Coronary artery (tissue), 2 donors: ENCODE data around the gene CFDP1.

Experiments
- DNase-seq: peaks from one replicate; pipeline ENCODE4 v3.0.0-alpha.2; 2017; ENCODE audit warnings: low spot score
- H3K27ac ChIP-seq, 2 donors: fragments of 200-600 bp; sonication (generic); one replicate each; pipeline ENCODE4 v1.5.1; 2016 to 2019
- H3K4me3 ChIP-seq: fragments of 200-600 bp; sonication (generic); 2 replicates; pipeline ENCODE4 v1.5.1; 2016; ENCODE audit warnings: mild to moderate bottlenecking, moderate library complexity
- TF ChIP-seq, protein P1 (sequence below): fragments of 200-600 bp; sonication (generic); IDR thresholded peaks from one replicate; pipeline ENCODE4 v1.5.1; 2019; ENCODE audit warnings: antibody characterized with exemption

CFDP1 gene

DNA sequence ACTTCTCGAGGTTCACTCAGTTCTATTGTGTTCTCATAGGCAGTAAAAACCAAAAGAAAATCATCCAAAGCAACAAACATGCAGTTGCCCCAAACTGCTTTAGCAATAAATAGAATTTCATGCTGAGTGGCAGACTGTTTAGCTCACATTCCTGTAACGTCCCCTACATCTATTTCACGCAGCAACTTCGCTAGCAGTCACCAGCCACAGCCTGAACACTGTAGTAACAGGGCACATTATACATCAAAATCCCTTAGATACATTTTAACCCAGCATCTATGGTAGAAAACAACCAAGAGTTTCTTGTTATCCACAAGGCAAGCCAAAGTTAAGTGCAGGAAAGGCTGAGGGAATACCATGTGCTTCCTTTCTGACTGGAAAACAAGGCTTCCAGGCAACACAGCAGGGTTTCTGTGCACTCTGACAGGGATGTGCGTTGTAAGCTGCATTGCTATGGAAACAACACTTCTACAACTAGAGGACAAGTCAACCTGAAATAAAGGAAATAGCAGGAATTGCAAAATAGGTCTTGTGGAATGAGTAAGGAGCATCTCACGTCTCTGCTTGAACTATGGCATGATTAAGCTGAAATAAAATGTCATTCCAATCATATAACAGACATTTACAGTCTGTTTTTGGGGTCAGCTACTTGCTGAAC lies 55.4 kb downstream of the CFDP1 start:
- TF ChIP-seq, protein P1, sequence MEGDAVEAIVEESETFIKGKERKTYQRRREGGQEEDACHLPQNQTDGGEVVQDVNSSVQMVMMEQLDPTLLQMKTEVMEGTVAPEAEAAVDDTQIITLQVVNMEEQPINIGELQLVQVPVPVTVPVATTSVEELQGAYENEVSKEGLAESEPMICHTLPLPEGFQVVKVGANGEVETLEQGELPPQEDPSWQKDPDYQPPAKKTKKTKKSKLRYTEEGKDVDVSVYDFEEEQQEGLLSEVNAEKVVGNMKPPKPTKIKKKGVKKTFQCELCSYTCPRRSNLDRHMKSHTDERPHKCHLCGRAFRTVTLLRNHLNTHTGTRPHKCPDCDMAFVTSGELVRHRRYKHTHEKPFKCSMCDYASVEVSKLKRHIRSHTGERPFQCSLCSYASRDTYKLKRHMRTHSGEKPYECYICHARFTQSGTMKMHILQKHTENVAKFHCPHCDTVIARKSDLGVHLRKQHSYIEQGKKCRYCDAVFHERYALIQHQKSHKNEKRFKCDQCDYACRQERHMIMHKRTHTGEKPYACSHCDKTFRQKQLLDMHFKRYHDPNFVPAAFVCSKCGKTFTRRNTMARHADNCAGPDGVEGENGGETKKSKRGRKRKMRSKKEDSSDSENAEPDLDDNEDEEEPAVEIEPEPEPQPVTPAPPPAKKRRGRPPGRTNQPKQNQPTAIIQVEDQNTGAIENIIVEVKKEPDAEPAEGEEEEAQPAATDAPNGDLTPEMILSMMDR = no peak
- DNase-seq = no peak
- Histone ChIP-seq H3K4me3 (no peak overlapping the region), H3K27ac (peak overlapping the region in 1 of 2 donors; percentile 28)

DNA sequence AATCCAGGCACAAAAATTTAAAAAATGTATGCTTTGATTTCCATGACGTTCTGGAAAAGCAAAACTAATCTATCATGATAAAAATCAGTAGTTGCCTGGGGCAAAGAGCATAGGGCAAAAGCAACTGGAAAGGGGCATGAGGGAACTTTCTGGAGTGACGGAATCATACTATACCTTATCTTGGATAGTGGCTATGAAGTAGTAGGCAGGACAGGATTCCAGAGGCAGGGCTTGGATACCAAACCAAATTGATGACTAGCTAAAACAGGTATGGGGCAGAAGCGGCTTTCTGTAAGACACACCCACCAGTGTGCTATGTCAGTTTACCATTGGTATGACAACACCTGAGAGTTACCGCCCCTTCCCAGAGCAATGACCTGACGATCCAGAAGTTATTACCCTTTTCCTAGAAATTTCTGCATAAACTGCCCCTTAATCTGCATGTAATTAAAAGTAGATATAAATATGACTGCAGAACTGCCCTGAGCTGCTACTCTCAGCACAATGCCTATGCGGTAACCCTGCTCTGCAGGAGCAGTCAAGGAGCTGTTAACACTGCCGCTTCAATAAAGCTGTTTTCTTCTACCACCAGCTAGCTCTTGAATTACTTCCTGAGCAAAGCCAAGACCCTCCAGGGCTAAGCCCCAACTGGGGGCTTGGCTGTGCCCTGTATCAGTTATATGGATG lies 56.7 kb downstream of the CFDP1 start:
- TF ChIP-seq, protein P1 = no peak
- peak overlapping the region in 1 of 2 donors; percentile 18 for H3K27ac ChIP-seq
- DNase-seq = no peak
- H3K4me3 ChIP-seq = no peak overlapping the region

DNA sequence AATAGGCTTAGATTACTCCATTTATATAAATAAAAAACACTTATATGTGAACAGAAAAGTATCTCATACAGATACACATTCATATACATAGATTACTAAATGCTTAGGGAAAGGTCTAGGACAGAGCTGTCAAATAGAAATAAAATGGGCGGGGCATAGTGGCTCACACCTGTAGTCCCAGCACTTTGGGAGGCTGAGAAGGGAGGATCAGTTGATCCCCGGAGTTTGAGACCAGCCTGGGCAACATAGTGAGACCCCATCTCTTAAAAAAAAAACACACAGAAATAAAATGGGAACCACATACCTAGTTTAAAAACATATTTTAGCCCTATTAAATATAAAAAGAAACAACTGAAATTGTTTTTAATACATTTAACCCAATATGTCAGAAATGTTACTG lies 58.9 kb downstream of the CFDP1 start:
- Histone ChIP-seq H3K27ac (no peak overlapping the region), H3K4me3 (no peak overlapping the region)
- TF ChIP-seq, protein P1 = no peak
- no peak for DNase-seq

DNA sequence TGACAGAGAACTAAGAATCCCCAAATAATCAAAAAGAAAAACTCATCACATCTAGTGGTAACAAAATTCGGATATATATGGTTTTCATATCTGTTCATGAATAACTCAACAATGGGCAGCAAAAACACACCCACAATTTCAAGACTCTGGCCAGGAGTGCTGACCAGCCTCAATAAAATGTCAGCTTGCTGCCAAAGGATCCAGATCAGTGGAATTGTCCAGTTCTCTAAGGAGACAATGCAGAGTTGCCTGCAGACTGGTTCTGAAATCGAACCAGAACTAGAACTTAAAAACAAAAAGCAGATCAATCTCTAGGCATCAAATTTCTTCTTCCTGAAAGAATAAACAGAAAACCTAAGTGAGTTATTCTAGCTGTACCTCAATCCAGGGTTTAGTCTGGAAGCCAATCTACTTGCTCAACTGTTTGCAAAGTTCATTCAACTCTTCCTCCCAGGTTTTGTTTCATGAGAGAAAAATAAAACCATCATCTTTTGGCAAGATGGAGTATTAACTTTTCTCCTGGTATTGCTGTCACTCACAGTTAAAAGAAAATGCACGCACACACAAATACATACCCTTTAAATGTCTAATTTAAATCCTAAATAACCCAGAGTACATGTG lies 61.0 kb downstream of the CFDP1 start:
- TF ChIP-seq, protein P1 = no peak
- no peak overlapping the region for H3K4me3 ChIP-seq
- DNase-seq = no peak
- H3K27ac ChIP-seq = peak overlapping the region in 1 of 2 donors; percentile 7

DNA sequence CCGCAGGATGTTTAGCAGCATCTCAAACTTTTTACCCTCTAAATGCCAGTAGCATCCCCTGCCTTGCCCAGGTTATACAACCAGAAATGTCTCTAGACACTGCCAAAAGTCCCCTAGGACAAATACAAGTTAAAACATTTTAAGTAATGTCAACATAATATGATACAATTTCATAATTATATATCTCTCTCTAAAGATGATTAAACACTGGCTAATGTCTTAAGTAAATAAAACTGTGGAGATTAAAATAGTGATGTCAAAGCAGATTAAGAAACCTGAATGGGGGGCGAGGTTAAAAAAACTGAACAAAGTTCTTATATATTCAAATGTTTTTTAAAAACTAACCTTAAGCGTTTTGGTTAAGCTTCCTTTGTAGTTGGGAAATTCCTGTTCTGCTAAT lies 62.1 kb downstream of the CFDP1 start:
- DNase-seq = no peak

DNA sequence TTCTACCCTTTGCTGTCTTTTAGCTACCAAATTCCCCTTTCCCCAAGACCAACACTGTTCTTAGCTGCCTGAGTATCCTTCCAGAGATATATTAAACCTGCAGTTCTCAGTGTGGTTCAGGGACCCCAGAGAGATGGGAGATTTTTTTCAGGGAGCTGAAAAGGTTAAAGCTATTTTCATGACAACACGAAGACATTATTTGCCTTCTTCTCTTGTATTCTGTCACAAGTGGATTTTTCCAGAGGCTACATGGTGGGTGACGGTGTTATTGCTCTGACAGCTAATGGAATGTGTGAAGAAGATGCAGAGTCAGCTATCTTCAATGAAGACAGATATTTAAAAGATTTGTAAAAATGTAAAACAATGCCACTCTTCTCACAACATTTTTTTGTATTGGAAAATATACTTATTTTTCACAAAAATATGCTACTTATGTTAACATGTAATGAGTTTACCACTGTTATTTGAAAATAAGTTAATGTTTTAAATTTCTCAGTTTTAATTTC lies 69.0 kb downstream of the CFDP1 start:
- TF ChIP-seq, protein P1 = no peak
- Histone ChIP-seq H3K4me3 (no peak overlapping the region), H3K27ac (no peak overlapping the region)

More for the DNA sequence above, 62.1 kb downstream of the CFDP1 start:
- TF ChIP-seq, protein P1 = no peak
- H3K4me3 ChIP-seq = no peak overlapping the region
- H3K27ac ChIP-seq = no peak overlapping the region

More for the DNA sequence above, 69.0 kb downstream of the CFDP1 start:
- DNase-seq = no peak
